GM19372 (cell line): ENCODE data around the gene HHAT.

Experiments used
- ATAC-seq: cut with Tn5 transposase; IDR thresholded peaks from one replicate; pipeline ENCODE4 v1.9.1; 2021; ENCODE audit warnings: mild to moderate bottlenecking, low read depth, moderate library complexity; ENCODE audit not compliant: unreplicated experiment

The HHAT gene

DNA sequence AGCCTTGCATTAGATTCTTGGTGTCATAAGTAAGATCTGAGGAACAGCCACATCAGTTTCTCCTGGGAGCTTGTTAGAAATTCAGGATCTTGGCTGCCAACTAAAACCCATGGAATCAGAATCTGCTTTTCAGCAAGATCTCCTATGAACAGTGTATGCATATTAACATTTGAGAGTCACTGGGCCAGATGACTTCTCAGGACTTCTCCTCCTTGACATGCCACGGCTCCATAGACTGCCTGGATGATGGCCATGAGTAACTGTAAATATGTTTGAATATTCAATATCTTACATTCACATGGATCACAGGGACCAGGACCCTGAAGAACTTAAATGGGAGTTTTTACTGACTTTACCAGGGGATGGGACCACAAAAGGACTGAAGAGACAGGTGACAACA lies 148.0 kb downstream of the HHAT start:
- no peak for ATAC-seq

GRCh38 chr1:210477328-210477924 lies 148.7 kb downstream of the HHAT start:
- ATAC-seq, result no peak

GRCh38 chr1:210478820-210479219 lies 150.1 kb downstream of the HHAT start:
- ATAC-seq, result no peak

GRCh38 chr1:210482491-210482890 lies 153.8 kb downstream of the HHAT start:
- ATAC-seq, result no peak

DNA sequence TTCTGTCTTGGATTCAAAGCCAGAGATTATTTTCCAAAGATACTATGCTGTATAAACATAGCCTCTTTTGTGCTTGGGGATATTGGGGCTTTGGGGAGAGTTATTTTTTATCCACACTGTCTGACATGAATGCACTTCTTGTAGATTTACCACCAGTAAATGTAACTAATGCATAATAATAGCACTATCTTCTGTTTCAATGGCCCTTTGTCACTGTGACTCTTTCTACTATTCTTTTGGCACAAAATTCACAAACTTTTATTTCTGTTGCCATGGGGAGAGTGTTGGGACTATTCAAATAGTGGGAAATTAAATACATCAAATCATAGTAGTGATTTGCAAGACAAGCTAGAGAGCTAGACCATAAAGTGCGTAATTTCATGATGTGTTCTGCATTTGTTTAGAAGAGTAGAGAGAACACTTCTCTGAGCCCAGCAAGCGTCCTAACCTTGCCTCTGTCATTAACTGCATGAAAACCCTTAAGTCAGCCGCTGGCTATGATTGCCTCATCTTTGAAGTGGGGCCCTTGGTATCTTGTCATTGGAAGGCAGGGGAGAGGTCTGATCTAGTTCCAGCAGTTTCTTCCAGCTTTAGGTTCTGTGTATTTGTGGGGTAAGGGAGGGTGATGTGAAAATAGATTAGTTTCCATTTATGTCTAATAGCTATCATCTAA lies 154.4 kb downstream of the HHAT start:
- no peak for ATAC-seq

DNA sequence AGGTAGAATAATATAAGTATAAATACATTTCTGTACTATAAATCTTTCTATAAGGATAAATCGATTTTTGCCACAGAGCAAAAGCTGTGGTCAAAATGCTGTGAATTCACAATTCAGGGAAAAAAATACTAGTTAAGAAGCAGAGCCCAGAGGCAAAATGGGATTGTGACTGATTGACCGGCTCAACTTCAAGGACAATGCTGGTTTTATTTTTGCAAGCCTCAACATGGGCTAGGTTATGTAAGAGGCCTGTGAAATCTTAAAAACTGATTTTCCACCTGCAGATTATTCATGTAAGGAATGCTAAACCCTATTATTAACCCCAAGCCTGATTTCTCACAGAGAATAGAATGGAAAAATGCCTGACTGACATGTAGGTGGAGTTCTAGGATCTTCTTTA lies 155.1 kb downstream of the HHAT start:
- ATAC-seq, result no peak

GRCh38 chr1:210487021-210487420 lies 158.3 kb downstream of the HHAT start:
- no peak for ATAC-seq

- ATAC-seq, result no peak
Observed at GRCh38 chr1:210489491-210489890, 160.8 kb downstream of the HHAT start.

GRCh38 chr1:210490781-210491180 lies 162.1 kb downstream of the HHAT start:
- no peak for ATAC-seq

DNA sequence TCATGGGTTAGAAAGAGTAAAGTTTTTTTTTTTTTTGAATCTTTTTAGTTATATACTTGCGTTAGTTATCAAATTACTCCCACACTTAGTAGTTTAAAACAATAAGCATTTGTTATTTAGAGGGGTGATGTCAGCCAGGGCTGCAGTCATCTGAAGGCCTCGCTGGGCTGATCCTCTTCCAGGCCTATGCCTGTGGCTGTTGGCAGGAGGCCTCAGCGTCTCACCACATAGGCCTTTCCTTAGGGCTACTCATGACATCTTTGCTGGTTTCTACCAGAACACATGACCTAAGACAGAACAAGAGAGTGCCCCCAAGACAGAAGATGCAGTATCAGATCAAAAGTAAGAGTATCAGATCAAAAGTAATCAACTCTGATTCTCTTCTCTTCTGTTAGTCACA lies 167.4 kb downstream of the HHAT start:
- ATAC-seq, result no peak

DNA sequence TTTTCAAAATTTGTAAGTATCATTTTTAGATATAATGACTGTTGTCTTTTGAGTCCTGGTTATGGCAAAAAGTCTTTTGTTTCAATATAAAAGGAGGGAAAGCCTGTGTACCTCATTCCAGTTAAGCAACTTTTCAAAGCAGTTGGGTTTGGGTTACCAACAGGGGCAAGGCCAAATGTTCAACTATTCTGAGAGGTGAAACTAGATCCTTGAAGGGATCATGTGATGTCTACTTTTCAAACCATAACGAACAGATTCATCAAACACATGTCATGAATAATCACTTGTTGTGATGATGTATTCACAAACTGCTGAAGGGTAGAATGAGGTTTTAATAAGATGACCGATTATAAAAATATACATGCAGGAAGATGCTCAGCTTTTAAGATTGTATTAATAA lies 171.3 kb downstream of the HHAT start:
- ATAC-seq, result no peak

GRCh38 chr1:210500831-210501230 lies 172.1 kb downstream of the HHAT start:
- no peak for ATAC-seq

- no peak for ATAC-seq
Observed at GRCh38 chr1:210504286-210504685, 175.6 kb downstream of the HHAT start.

- ATAC-seq, result no peak
Observed at GRCh38 chr1:210505601-210506496, 177.1 kb downstream of the HHAT start.

GRCh38 chr1:210506689-210507088 lies 178.0 kb downstream of the HHAT start:
- ATAC-seq, result no peak

- no peak for ATAC-seq
Observed at GRCh38 chr1:210516092-210516656, 187.5 kb downstream of the HHAT start.

DNA sequence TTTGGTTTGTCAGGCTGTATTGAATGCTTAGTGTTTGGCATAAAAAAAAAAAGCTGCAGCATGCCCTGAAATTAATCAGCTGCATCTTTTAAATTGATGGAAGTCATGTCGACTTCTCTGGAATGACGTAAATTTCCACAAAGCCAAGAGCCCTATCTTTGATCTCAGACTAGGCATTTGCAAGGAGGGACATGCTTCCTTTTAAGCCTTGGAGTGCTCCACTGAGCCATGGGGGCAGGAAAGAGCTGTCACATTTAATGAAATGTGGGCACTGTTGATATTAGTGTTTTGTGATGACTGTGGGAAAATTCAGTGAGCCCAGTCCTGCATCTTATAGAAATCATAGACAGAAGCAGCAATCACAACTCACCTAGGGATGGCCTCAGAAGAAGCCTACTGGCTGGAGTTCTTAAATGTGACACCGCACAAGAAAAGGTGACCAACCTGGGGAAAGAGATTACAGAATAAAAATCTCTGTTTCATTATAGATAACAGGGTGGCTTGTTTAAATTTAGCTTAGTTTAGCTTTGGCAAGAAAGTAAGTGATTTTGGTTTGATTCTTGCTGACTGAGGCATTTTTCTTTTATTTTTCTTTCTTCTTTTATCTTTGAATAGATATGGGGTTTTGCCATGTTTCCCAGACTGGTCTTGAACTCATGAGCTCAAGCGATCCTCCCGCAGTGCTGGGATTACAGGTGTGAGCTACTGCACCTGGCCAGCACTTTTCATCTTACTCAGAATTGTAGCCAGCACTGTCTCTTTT lies 188.2 kb downstream of the HHAT start:
- ATAC-seq, result no peak

GRCh38 chr1:210523830-210524229 lies 195.1 kb downstream of the HHAT start:
- ATAC-seq, result no peak

DNA sequence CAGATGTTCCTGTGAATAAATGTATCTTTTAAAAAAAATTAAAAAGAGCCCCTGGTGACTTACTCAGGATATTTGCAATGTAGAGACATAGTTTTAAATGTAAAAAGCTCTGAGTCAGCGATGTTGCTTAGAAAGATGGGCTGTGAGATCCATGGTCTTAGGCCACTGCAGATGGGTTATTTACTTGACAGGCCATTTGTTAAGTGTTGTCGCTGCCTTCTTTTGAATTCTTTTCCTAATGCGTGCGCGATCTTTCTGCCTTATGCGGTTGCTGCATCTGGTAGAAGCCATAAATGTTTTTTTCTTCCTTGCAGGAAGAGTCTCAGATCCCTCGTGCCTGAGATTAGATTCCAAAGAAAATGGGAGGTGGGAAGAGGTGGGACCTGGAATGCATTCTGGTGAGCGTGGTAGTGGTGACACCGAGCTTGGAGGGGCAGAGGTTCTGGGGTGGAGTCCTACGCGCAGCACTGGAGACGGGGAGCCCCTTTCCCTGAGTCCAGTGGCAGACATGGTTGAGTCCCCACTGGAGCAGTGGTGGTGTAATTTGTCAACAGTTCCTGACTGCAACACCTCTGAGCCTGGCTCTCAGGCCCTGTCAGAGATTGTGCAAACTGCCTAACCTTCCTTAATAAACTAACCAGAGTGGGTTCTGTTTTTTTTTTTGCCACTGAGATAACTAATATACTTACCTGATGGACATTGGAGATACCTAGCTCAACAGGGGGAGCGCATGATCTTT lies 197.2 kb downstream of the HHAT start:
- no peak for ATAC-seq

GRCh38 chr1:210527091-210527490 lies 198.4 kb downstream of the HHAT start:
- no peak for ATAC-seq
